GM12801 (cell line): Measurements from ENCODE around the gene VPS52.

ENCODE experiments used
- CTCF ChIP-seq: IDR thresholded peaks from one replicate; pipeline ENCODE4 v1.5.1; 2011; ENCODE audit warnings: control low read depth; ENCODE audit not compliant: insufficient read length; ENCODE audit errors: extremely low read depth

Gene VPS52

GRCh38 chr6:33247977-33248642 is 23.6 kb downstream of the VPS52 start:
- no peak for TF ChIP-seq CTCF

- no peak for TF ChIP-seq CTCF
Measured at GRCh38 chr6:33243476-33243875, 28.2 kb downstream of the VPS52 start.

- TF ChIP-seq CTCF = no peak
Measured at GRCh38 chr6:33241968-33242367, 29.7 kb downstream of the VPS52 start.

- no peak for TF ChIP-seq CTCF
Measured at GRCh38 chr6:33237741-33238140, 33.9 kb downstream of the VPS52 start.

GRCh38 chr6:33236852-33237251 is 34.8 kb downstream of the VPS52 start:
- TF ChIP-seq CTCF = no peak

- no peak for TF ChIP-seq CTCF
Measured at GRCh38 chr6:33236328-33236727, 35.3 kb downstream of the VPS52 start.

- no peak for TF ChIP-seq CTCF
Measured at GRCh38 chr6:33235221-33235634, 36.4 kb downstream of the VPS52 start.

GRCh38 chr6:33217681-33218080 is 54.0 kb downstream of the VPS52 start:
- TF ChIP-seq CTCF = no peak
